Measurements from ENCODE around the gene RASSF9.

Gene RASSF9

DNA sequence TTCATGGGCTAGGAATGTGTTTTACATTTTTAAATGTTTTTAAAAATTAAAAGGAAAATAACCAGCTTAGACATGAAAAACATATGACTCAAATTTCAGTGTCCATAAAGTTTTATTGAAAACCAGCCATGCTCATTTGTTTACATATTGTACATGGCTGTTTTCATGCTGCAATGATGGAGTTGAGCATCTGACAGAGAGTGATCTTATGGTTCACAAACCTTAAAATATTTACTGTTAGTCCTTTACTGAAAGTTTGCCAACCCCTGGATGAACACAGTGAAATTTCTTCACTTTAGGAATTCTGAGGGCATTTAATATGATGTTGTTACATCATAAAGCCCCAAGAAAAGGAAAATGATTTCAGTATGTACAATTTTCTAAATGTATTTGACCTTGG lies 16.1 kb downstream of the RASSF9 start:
- DNase-seq, result no peak

DNA sequence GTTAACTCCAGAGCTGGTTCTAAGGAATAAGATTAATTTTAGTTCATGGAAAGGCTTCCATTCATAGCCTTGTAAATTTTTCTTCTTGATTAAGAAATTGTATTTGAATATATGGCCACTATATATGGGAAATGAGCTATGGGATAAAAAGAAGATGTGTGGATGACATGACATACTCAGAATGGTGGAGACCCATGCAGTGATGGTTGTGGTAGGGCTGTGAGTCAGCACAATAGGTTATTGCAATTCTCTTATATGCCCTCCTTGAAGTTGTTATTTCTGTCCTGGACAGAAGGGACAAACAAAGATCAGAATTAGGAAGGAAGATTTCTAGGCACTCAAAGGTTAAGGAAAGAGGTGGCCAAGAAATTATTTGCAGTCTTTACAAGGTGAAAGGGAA lies 21.5 kb downstream of the RASSF9 start:
- DNase-seq, result no peak

DNA sequence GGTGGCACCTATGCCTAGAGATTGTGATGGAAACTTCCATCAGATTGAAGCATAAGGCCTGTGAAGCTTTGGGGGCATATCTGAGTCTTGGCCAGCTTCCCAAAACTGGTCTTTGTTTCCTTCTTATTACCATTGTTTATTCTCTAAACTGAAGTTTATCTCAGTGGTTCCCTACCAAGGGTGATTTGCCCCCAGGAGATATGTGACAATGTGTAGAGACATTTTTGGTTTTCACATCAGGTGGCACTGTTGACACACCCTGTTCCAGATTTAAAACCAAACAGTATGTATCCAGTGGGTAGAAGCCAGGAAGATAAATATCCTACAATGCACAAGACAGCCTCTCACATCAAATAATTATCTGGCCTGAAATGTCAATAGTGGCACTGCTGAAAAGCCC lies 22.1 kb downstream of the RASSF9 start:
- peak; percentile 73 for DNase-seq

GRCh38 chr12:85809500-85809899 lies 26.7 kb downstream of the RASSF9 start:
- no peak for DNase-seq

GRCh38 chr12:85807730-85808129 lies 28.5 kb downstream of the RASSF9 start:
- DNase-seq, result no peak

DNA sequence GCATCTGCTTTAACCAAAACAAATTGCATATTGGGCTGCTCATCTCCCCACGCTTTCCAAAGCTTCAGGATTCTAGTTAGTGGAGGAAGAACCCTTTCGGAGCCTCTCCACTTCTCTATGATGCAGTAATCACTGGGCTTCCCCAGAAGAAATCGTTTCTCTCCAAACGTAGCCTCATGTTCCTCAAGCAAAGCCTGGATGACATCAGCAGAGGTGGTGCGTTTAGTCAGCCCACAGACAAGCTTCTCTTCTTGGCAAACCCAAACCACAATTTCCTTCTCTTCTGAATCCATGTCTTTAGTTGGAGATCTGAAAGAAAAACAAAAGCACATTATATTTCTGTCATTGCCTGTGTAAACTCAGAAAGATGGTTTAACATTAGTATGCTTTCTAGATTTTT lies 30.6 kb downstream of the RASSF9 start:
- no peak for DNase-seq

DNA sequence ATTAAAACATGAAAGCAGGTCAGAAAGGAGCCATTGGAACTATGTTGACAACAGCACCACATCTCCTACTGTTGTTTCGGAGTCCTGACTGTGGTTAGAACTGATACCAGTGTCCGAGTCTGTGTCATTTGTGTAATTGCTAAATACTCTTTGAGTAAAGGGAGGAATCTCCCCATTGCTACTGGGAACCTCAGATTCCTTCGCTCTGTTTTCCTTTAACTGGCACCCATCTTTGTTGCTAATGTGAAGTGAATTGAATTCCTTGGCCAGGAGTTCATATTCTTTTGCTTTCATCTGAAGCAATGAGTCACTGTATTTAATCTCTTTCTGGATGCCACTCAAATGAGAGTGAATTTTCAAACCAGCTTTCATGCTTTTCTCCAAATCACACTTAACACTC lies 31.5 kb downstream of the RASSF9 start:
- DNase-seq, result no peak

DNA sequence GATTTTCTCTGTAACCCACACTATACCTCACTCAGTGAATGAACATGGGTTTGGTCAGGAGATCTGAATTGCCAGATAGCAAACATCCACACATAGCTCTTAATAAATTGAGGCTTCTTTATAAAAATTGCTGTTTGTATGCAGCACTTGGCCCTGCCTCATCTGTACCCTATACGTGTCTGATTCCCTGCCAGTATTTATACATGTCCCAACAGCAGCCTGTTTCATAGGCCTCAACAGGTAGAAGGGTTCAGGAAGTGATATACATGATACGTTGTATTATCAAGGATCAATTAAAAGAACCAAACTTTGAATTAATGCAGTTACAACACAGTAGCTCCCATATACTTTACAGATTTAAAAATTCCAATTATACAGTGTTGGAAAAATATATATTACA lies 32.3 kb downstream of the RASSF9 start:
- DNase-seq, result no peak

DNA sequence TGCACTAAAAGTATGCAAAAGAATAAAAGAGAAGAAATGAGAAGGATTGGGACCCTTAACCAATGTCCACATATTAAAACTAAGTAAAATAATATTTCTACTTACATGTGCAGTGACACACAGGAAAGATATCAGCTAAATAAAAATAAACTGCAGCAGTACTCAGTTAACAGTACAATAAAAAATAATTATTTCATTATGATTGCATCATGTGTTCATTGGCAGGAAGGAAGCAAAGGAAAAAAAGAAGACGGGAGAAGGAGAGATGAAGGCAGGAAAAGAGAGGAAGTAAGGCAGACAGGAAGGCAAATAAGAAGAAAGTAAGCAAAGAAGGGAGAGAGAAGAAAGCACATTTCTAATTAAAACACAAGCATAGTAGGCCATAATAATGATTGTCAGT lies 33.0 kb downstream of the RASSF9 start:
- no peak for DNase-seq

DNA sequence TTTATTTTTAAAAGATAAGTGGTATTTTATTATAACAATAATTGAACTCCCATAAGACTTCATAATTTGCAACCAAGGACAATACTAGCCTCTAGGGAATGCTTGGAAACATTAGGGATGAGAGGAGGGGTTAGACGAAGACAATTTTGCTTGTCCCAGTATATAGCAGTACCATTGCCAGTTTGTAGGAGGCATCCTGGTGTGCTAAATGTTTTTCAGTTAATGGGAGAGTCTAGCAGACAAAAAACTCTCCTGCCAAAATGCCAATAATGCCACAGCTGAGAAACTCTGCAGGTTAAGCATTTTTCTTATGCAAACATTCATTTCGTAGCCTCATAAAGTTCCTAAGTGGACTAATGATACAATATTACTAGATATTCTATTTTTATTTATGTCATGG lies 38.1 kb downstream of the RASSF9 start:
- DNase-seq, result no peak

DNA sequence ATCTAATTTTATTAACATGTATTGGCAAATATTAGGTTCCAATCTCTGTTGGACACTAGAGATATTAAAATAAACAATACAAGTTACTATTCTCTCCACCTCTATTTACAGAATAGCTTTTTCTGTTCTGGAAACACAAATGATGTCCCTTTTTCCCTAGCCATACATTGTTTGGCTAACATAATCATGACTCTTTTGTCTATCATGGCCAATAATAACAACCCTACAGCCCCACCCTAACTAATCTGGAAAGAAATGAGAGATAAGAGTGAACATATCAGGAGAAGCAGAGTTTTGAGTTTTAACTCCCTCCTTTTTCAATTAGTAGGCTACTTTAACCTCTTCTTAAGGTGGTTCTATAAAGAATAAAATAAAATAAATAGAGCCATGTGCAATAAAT lies 40.2 kb downstream of the RASSF9 start:
- DNase-seq, result no peak

DNA sequence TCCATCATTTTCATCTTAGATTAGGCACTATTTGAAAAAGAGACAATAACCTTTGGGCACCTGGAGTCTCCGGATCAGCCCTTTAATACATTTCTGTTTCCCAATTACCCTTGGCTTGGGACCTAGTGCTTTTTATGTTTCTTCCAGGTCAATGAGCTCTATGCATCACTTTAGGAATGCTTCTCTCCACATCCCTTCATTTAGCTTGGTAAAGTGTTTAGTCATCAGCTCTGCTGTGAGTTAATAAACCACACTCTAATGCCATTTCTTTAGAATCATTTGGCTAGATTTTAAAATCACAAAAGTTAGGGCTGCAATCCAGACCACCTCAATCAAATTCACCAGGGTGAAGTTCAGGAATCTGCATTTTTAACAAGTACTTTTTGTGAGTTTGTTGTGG lies 41.7 kb downstream of the RASSF9 start:
- DNase-seq, result no peak

DNA sequence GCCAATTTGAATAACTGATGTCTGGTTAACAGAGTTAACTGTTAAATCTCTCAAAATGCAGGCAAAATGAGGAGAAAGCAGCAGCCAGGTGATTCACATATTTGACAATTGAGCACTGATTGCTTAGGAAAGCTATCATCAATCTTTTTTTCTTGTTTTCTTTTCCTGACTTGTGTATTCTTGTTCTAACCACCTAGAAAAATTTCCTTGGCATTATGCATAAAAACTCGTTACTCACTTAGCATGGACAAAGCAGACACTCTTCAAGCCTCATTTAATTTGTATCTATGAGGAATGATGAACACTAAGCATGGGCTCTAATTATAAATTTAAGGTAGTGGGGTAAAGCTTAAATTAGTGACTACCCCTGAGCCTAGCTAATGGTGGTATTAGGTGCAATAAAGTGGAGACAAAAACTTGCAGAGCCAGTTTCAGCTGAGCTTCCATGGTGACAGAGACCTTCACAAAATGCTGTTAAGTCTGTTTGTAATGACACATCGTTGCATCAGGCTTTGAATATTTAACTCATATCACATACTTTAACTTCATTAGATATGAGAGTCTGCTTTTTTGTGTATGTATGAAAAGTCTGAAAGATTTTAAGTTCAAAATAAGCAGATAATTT lies 52.0 kb downstream of the RASSF9 start:
- peak; percentile 64 for DNase-seq

DNA sequence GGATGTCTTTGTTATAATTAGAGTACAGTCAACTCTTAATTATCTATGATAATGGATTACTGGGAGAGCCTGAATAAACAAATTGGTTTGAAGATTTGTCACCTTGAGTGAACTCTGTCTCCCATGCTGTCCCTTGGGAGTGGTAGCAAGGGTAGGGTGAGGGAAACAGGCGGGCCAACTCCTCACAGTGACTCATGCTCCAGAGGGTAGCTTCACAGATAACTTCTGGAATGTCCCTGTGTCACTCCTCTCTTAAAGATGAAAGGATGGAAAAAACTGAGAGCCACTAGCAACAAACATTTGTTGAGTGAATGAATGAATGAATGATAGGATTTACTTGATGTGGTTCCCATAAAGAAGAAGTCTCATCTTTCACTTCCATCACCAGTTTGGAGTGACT lies 53.5 kb downstream of the RASSF9 start:
- DNase-seq, result no peak

GRCh38 chr12:85781766-85782165 lies 54.4 kb downstream of the RASSF9 start:
- peak; percentile 10 for DNase-seq

DNA sequence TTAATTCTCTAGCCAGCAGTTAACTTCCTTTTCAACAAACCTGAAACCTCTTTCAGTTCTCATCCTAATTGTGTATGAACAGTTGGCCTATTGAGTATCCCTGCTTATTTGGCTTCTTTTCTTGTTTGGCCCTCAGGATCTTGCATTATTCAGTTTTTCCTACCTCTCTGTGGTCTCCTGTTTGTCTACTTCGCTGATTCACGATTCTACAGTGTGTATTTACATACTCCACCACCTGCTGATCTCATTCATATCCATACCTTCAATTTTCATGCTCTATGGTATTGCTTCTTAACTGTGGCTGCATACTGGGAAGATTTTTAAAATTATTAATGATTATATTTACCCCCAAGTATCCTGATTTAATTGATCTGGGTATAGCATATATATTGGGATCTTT lies 56.4 kb downstream of the RASSF9 start:
- peak; percentile 89 for DNase-seq

- no peak for DNase-seq
These were observed 61.1 kb downstream of the RASSF9 start for GRCh38 chr12:85775091-85775490.

GRCh38 chr12:85765453-85765869 lies 70.7 kb downstream of the RASSF9 start:
- peak; percentile 86 for DNase-seq

DNA sequence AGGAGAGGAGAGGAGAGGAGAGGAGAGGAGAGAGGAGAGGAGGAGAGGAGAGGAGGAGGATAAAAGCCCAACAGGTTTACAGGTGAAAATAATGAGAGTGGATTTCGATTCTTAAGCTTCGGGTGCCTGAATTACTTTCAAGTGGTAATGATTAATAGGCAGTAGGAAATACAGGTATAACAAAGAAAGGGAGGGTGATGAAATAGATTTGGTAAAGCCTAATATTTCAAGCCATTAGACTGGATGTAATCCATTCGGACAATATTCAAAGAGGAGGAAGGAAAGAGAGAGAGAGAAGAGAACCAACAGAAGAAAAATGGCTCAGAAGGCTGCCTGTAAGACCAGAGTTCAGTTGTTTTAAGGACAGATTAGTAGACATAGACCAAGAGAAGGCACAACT lies 76.6 kb downstream of the RASSF9 start:
- no peak for DNase-seq

DNA sequence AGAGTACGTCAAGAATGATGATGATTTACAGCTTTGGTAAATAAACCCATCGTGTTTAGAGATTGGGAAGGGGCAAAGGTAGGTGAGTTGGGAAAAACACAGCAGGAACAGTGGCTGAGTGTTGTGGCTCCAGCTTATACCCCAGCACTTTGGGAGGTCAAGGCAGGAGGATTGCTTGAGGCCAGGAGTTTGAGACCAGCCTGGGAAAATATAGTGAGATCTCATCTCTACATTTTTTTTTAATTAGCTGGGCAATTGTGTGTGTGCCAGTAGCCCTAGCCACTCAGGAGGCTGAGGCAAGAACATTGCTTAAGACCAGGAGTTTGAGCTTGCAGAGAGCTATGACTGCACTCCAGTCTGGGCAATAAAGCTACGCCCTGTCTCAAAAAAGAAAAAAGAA lies 77.1 kb downstream of the RASSF9 start:
- DNase-seq, result no peak

DNA sequence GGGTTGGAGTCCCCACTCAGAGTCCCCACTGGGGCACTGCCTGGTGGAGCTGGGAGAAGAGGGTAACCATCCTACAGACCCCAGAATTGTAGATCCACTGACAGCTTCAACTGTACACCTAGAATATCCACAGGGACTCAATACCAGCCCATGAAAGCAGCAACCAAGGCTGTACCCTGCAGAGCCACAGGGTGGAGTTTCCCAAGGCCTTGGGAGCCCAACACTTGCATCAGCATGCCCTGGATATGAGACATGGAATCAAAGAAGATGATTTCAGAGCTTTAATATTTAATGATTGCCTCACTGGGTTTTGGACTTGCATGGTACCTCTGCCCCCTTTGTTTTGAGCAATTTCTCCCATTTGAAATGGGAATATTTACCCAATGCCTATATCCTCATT lies 80.4 kb downstream of the RASSF9 start:
- no peak for DNase-seq

All from NCI-H748 treated with DMSO at 0.1 percent for 48 hours (cell line).